Mononuclear cell (primary cell): ENCODE data around the gene SSPN. TPM values are rescaled to one million over a fixed set of nuclear protein-coding genes. Genes with fewer than 3 reads are reported as not detected.
"Not testable (repeated sequence)": the region's sequence is repeated elsewhere in the genome, so short reads cannot be mapped to it uniquely, and the experiment has no call there.

Experiments
- H3K27me3 ChIP-seq: 2 replicates; pipeline ENCODE4 v1.6.0; 2011; ENCODE audit warnings: low read length, control low read depth; ENCODE audit not compliant: insufficient read depth
- H3K4me1 ChIP-seq: 2 replicates; pipeline ENCODE4 v1.5.1; 2011; ENCODE audit warnings: mild to moderate bottlenecking, low read length, control low read depth; ENCODE audit not compliant: insufficient read depth
- H3K4me3 ChIP-seq: 2 replicates; pipeline ENCODE4 v1.5.1; 2011; ENCODE audit warnings: mild to moderate bottlenecking, low read length, moderate library complexity
- H3K9me3 ChIP-seq: 2 replicates; pipeline ENCODE4 v1.5.1; 2011; ENCODE audit warnings: low read depth, mild to moderate bottlenecking, control low read depth, low read length
- total RNA-seq: library from RNA; depleted of rRNA; stranded (reverse); fragments of >200 nt; gene quantifications from one replicate; pipeline ENCODE4 v1.2.3, GENCODE V29; 2012

The SSPN gene
- total RNA-seq, 1 donor: 0.10 TPM

DNA sequence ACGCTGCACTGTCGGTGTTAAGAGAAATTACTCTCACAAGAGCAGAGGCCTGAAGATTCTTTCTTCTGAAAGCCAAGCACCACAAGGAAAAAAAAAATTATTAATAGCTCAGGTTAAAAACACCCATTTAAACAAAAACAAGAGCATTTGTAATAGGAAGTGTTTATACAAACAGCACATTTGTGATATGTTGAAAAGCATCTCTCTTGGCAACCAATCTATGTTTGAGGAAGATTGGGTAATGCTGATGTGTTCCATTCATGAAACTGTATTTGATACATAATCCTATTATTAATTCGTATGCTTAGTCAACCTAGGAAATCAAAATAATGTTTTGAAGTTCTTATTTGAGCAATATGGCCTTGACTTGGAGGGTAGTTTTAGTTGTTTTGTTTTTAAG, 36.5 kb downstream of the SSPN start:
- H3K27me3 ChIP-seq: peaks cover 23% of the 10 kb centered on the region
- peaks cover 2% of the 10 kb centered on the region for H3K4me1 ChIP-seq
- no peak overlapping the region for H3K4me3 ChIP-seq
- no peaks in the 10 kb centered on the region for H3K9me3 ChIP-seq

- no peaks in the 10 kb centered on the region for H3K4me1 ChIP-seq
- H3K4me3 ChIP-seq: no peak overlapping the region
- peaks cover 6% of the 10 kb centered on the region for H3K27me3 ChIP-seq
- H3K9me3 ChIP-seq: no peaks in the 10 kb centered on the region
These were observed 38.3 kb downstream of the SSPN start for GRCh38 chr12:26233631-26234030.

GRCh38 chr12:26235465-26235864, 40.1 kb downstream of the SSPN start:
- not testable (repeated sequence) for H3K4me3 ChIP-seq, H3K27me3 ChIP-seq, H3K4me1 ChIP-seq, H3K9me3 ChIP-seq

DNA sequence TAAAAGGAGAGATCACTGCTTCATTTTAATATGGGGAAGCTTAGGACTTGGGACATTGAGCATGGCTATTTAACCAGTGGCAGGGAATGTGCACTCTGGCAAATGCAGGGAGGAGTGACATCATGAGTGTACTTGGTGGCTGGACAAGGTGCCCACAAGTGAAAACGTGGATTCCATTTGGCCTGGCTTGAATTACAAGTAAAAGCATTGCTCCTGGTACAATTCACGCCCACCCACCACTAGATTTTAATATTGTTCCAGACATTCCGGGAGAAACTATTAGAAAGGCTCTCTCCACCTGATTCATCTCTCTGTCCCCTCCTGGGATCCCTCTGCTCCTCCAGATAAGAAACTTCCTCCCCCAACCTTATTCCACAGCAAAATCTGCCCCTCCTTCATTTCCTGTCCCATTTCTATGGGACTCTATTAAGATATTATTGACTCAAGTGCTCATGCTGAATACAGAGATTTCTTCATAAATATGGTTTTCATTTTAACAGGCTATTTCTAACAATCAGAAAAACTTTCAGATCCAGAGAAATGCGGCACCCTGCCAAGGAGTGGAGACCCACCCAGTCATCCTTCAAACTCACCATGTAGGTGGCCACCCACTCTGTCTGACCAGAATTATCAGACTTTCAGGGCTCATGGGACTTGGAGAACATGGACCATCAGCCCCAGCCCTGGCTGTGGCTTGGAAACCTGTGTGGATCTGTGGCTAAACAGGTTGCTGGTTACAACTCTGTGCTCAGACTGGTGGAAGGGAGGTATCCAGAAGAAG, 43.2 kb downstream of the SSPN start:
- Histone ChIP-seq H3K27me3 (no peaks in the 10 kb centered on the region), H3K4me3 (no peak overlapping the region), H3K9me3 (no peaks in the 10 kb centered on the region), H3K4me1 (no peaks in the 10 kb centered on the region)

DNA sequence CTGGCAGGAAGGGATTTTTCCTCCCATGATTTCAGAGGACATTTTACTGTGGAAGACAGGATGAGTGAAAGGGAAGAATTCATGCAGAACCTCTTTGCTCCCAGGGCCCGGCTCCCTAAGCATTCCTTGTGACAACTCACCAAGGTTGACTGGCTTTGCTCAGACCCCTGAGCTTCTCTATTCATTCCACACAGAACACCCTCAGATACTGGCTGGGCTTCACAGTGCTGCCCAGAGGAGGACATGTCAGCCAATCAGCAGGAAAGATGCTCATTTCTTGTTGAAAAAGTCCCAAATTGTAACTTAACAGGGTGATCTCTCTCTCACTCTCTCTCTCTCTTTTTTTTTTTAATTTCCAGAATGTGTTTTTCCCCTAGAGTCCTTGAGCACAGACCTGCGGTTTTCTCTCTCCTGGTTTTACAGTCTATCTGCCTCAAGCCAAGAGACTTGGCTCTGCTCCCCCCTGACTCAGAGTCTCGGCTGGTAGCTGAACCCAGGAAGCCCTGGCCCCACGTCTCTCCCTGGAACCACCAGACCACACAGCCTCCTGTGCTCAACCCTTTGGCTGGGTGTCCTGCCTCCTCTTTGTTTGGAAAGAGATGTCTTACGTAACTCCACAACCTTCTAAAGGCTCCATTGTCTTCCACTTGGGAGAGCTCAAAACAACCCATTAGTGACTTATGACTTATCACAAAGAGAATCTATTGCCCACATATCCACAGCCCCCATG, 43.9 kb downstream of the SSPN start:
- H3K27me3 ChIP-seq: no peaks in the 10 kb centered on the region
- H3K4me1 ChIP-seq: no peaks in the 10 kb centered on the region
- no peak overlapping the region for H3K4me3 ChIP-seq
- no peaks in the 10 kb centered on the region for H3K9me3 ChIP-seq

GRCh38 chr12:26239852-26240815, 44.8 kb downstream of the SSPN start:
- Histone ChIP-seq H3K4me3 (no peak overlapping the region), H3K9me3 (no peaks in the 10 kb centered on the region), H3K27me3 (no peaks in the 10 kb centered on the region), H3K4me1 (no peaks in the 10 kb centered on the region)

GRCh38 chr12:26241080-26241479, 45.7 kb downstream of the SSPN start:
- Histone ChIP-seq H3K4me3 (no peak overlapping the region), H3K9me3 (no peaks in the 10 kb centered on the region), H3K4me1 (no peaks in the 10 kb centered on the region), H3K27me3 (no peaks in the 10 kb centered on the region)

- no peaks in the 10 kb centered on the region for H3K9me3 ChIP-seq
- no peak overlapping the region for H3K4me3 ChIP-seq
- H3K27me3 ChIP-seq: no peaks in the 10 kb centered on the region
- no peaks in the 10 kb centered on the region for H3K4me1 ChIP-seq
These were observed 47.3 kb downstream of the SSPN start for GRCh38 chr12:26242683-26243082.

DNA sequence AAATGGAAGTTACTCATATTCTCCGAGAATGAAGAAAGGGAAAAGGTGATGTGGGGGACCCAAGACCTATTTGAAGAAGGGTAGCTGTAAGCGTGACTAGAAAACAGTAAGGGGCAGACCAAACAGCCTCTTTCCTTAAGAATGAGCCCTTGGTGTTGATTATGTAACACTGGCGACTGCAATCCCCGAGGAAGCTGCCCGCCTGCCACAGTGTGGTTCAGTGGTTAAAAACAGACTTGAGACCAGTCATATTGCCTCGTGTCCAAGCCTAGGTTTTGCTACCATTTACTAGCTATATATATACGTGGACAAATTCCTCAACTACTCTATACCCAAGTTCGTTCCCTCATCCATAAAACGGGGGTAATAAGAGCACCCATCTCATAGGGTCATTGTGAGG, 49.1 kb downstream of the SSPN start:
- no peaks in the 10 kb centered on the region for H3K27me3 ChIP-seq
- H3K9me3 ChIP-seq: no peaks in the 10 kb centered on the region
- H3K4me1 ChIP-seq: no peaks in the 10 kb centered on the region
- no peak overlapping the region for H3K4me3 ChIP-seq

DNA sequence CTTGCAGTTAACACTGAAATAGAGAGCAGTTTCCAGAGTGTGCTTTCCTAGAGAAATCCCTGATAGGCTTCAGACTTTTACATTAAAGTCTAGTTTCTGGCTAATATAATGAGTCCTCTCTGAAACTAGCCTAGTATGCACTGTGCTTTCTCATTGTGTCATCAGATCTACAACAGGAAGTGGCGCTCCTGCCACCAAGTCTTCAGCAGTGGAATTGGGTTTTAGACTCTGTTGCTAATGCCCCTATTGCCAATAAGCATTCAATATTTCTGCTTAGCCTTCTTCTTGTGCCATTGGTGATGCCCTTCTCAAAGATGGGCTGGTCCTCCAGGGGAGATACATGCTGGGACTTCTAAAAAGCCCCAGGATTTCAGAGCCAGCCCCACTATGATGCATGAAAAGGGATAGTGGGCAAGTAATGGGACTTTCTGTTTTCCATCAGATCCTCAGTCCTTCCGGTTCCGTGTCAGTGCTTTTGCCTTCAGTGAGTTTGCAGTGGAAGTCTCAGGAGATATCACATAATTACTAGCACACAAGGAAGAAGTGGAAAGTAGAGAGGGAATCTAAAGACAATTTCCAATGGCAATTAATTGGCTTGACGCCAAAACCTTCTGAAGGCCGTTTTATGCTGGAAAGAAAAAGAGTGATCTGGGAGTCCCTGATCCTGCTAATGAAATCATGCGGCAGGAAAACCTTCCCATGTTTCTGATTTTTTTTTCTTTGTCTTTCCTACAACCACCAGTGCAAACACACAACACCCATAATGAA, 50.0 kb downstream of the SSPN start:
- Histone ChIP-seq H3K27me3 (no peaks in the 10 kb centered on the region), H3K4me1 (no peaks in the 10 kb centered on the region), H3K9me3 (no peaks in the 10 kb centered on the region), H3K4me3 (no peak overlapping the region)

GRCh38 chr12:26246483-26247164, 51.3 kb downstream of the SSPN start:
- Histone ChIP-seq H3K4me1 (no peaks in the 10 kb centered on the region), H3K4me3 (no peak overlapping the region), H3K27me3 (no peaks in the 10 kb centered on the region), H3K9me3 (no peaks in the 10 kb centered on the region)

- no peaks in the 10 kb centered on the region for H3K27me3 ChIP-seq
- H3K9me3 ChIP-seq: no peaks in the 10 kb centered on the region
- H3K4me3 ChIP-seq: no peak overlapping the region
- no peaks in the 10 kb centered on the region for H3K4me1 ChIP-seq
These were observed 52.5 kb downstream of the SSPN start for GRCh38 chr12:26247873-26248272.

DNA sequence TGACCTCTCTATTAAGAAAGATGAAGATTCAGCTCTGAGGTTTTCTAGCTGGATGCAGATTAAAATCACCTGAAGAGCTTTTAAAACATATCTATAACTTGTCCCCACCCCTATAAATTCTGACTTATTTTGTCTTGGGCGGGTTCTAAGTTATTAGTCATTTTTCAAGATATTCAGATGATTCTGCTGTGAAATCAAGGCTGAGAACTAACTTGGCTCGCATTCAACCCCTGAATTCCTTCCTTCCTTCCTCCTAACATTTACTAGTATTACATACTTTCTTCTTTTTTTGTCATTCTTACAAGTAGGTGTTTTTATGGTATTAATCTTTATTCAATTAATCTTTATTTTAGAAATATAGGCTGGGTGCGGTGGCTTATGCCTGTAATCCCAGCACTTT, 55.4 kb downstream of the SSPN start:
- no peaks in the 10 kb centered on the region for H3K27me3 ChIP-seq
- no peak overlapping the region for H3K4me3 ChIP-seq
- H3K4me1 ChIP-seq: no peaks in the 10 kb centered on the region
- no peaks in the 10 kb centered on the region for H3K9me3 ChIP-seq

DNA sequence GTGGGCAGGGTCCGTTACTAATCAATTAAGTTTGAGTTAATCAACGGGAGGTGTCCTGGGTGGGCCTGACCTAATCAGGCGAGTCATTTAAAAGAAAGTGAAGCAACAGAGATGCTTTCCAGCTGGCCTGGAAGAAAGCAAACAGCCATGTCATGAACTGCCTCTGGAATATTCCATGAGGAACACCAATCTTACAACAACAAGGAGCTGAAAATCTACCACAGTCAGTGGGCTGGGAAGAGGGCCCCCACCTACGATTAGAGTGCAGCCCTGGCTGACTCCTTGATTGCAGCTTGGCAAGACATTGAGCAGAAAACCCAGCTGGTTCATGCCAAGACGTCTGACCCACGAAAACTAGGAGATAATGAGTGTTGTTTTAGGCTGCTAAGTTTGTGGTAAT, 56.2 kb downstream of the SSPN start:
- Histone ChIP-seq H3K4me3 (no peak overlapping the region), H3K4me1 (no peaks in the 10 kb centered on the region), H3K9me3 (no peaks in the 10 kb centered on the region), H3K27me3 (no peaks in the 10 kb centered on the region)
